Fibroblast of the conjunctiva (primary cell): ENCODE results near the gene FERMT1.
"Not testable (repeated sequence)": the region's sequence is repeated elsewhere in the genome, so short reads cannot be mapped to it uniquely, and the experiment has no call there.

Source experiments
- DNase-seq: peaks from one replicate; pipeline ENCODE4 v3.0.0-alpha.2; 2010; ENCODE audit warnings: low read depth

The FERMT1 gene

DNA sequence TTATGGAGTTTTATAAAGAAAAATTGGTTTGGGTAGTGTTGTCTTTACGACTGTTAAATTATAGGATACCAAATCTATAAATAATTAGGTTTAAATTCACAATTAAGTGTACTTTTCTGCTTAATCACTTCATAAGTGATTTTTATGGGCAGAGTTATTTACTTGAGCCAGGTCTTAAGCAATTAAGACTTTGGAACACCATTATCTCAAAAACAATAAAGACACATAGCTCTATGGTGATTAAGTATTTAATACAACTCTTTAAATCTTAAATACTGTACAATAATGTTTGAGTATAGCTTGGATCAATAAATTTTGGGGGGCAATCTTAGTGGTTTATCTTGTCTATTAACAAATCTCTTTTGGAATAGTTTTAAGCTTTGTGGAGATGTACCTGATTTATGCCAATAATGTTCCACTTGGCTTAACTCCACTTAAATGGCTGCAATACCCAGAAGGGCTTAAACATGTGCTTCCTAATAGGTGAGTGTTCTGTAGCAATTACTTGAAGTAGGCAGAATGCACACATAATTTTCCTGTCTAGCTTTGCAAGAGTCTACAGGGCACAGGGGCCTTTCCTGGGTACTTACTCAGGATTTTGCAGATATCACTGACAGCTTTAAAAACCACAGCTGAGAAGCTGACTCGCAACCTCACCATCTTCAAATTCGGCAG is 7.5 kb downstream of the FERMT1 start:
- no peak for DNase-seq

DNA sequence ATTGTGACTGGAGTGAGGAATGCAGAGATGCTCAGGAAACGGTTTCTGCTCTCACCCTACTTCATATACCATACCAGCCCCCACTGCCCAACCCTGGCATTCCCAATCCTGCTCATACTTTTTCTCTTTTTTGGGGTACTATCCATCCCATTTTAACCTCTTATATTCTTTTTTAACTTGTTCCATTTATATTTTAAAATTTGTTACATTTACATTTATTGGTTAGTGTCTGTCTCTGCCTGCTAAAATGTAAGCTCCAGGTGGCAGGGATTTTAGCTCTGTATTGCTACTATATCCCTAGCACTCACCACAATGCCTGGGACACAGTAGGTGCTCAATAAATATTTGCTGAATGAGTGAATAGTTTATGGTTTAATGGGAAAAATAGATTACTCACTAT is 8.1 kb downstream of the FERMT1 start:
- no peak for DNase-seq

DNA sequence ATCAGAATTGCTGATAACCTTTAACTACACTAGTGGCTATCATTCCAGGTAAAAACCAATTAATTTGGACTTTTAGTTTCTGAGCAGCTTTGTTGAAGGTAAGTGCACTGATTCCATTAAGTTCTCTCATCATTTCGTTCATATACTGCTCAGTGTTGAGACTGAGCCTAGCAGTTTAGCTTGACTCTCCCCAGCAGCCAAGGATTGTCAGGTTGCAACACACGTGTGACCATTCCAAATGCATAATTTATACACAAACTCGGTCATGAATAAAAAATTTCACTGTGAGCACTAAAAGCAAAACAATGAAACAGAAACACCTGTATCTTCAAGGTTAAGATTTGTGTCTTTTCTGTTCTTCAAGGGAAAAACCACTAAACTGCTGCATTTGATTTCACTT is 8.9 kb downstream of the FERMT1 start:
- no peak for DNase-seq

DNA sequence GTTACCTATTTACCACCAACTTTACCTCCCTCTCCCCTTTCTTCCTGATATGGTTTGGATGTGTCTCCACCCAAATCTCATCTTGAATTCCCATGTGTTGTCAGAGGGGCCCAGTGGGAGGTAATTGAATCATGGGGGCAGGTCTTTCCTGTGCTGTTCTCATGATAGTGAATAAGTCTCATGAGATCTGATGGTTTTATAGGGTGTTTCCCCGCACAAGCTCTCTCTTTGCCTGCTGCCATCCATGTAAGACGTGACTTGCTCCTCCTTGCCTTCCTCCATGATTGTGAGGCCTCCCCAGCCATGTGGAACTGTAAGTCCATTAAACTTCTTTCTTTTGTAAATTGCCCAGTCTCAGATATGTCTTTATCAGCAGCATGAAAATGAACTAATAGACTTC is 9.9 kb downstream of the FERMT1 start:
- DNase-seq = not testable (repeated sequence)

DNA sequence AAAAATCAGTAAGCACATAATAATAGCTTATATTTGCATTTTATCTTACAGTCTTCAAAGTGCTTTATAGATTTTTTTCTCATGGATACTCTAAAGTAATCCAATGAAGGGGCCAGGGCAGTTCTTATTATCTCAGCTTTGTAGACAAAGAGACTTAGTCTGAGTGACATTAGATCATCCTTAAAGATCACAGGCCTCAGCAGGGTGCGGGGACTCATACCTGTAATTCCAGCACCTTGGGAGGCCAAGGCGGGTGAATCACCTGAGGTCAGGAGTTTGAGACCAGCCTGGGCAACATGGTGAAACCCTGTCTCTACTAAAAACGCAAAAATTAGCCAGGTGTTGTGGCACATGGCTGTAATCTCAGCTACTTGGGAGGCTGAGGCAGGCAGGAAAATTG is 14.5 kb downstream of the FERMT1 start:
- DNase-seq = no peak

DNA sequence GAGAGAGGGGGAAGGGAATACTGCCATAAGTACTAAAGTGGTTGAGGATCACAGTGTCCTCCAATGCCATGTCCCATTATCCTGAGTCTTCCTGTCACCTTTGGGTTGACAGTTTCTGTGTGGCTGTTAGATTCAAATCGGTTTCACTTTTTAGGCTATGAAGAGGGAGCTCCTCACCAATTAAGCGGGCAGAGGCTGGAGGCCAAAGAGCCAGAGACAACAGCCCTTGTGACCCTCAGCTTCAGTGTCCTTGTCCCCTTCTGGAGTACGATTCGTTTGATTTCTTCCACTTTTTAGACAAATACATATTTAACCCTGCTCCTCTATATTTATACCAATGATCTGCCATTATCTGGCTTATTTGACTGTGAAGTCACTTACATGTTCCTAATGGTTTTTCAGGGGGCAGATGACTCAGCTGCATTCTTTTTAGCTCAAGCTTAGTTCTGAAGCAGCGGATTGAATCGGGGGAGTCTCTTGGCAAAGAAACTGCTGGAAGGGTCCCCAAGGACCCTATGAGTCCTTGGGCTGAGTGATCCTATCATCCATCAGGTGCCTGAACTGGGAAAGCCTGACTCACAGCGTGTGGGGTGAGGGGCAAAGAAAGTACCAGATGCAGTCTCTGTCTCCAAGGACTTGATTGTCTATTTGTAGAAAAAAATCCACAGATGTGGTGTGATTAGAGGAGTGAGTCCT is 18.2 kb downstream of the FERMT1 start:
- peak; percentile 60 for DNase-seq

DNA sequence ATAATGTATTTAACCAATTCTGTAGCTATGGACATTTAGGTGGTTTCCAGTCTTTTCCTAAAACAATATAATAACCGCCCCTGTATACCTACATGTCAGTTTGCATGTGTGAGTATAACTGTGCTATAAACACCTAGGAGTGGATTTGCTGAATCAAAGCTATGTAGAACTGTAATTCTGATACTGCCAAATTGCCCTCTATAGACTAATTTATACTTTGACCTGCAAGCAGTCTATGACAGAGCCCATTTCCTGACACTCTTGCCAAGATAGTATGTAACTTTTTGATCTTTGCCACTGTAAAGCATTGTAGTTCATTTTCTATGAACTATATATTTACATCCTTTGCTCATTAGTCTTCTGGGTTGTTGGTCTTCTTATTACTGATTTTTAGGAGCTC is 19.5 kb downstream of the FERMT1 start:
- DNase-seq = no peak

DNA sequence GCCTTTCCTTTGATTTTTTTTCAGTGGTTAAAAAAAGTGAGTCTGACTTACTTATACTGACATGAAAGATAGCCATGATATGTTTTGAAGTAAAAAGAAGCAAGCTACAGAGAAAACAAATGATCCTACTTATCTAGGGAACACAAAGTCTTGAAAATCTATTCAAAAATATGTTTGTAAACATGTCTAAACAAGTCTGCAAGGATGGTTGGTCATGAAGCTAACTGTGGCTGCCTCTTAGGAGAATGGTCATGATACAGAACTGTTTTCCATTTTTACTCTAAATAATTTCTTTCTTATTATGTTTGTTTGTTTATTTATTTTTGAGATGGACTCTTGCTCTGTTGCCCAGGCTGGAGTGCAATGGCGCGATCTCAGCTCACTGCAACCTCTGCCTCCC is 21.5 kb downstream of the FERMT1 start:
- no peak for DNase-seq

DNA sequence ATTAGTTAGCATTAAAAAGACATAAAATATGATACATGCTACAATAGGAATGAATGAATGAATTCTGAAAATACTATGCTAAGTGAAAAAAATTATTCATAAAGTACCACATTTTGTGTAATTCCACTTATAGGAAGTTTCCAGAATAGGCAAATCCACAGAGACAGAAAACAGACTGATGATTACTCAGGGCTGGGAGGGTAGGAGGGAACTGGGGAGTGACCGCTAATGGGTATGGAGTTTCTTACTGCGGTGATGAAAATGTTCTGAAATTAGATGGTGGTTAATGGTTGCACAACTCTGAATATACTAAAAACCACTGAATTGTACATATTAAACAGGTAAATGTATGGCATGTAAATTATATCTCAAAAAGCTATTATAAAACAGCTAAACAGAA is 22.6 kb downstream of the FERMT1 start:
- DNase-seq = no peak

DNA sequence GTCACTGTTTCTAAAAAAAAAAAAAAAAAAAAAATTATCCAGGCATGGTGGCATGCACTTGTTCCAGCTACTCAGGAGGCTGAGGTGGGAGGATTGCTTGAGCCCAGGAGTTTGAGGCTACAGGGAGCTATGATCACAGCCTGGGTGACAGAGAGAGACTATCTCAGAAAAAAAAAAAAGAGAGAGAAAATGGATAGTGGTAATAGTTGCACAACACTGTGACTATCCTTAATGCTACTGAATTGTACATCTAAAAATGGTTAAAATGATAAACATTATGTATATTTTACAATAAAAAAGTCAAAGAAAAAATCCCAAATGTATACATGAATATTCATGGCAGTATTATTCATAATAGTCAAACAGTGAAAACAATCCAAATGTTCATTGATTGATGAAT is 23.0 kb downstream of the FERMT1 start:
- no peak for DNase-seq

DNA sequence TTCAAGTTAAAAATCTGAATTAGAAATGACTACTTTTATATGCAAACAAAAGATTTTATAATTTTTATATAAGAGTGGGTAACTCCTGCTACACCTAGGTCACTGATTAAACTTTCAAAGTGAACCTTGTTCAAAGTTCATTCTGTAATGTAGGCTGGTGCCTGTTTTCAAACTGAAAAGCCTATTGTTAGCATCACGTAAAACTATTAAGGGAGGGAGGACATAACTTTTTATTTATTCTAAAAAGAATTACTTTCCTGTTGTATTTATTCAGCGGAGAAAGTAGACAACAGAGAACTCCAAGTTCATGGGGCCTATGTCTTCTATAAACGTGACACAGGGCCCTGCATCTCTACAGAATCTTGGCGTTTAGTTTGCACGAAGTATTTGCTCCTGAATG is 27.4 kb downstream of the FERMT1 start:
- DNase-seq = no peak

DNA sequence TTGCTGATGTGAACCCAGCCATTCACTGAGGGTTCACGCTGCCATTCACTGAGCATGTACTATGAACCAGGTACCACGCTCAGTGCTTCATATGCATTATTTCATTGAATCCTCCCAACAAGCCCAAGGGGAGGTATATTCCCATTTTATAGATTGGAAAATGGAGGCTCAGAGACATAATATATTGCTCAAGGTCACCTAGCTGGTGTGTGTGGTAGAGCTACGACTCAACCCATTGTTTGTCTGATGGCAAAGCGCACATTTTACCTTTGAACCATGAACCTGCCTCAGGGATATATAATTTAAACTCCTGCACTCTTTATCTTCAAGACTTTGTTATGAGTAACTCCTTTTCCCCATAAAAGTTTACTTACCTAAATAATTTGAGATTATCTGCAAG is 28.3 kb downstream of the FERMT1 start:
- DNase-seq = no peak

DNA sequence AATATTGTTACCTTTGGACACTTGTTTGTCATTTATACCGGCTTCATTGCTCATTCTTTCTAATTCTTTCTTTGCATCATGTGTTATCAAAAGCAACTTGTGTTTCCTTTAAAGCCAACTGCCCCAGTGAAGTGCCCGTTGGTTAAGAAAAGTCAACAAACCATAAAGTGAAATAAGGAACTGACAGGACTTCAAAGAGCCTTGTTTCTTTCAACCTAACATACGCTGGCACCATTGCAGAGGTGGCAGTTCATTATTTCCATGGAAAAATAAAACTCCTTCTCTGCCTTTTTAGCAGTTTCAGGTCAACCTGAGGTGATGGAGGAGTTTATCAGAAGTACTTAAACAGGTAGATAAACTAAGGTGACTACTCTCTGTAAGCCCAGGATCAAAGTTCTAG is 28.8 kb downstream of the FERMT1 start:
- no peak for DNase-seq

DNA sequence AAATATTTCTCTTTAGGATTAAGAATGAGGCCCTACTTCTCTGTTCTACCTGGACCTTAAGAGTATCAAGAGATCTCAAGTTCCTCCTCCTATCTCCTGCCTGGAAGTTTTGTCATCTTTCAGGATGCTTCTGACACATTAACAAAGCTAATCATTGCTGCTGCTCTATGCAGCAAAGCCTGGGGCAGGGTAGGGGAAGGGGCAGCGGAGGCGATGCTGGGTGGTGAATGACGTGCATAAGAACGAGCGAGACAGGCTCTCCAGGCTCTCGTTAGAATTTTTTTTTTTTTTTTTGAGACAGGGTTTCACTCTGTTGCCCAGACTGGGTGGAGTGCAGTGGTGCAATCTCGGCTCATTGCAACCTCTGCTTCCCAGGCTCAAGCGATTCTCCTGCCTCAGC is 31.2 kb downstream of the FERMT1 start:
- DNase-seq = no peak

DNA sequence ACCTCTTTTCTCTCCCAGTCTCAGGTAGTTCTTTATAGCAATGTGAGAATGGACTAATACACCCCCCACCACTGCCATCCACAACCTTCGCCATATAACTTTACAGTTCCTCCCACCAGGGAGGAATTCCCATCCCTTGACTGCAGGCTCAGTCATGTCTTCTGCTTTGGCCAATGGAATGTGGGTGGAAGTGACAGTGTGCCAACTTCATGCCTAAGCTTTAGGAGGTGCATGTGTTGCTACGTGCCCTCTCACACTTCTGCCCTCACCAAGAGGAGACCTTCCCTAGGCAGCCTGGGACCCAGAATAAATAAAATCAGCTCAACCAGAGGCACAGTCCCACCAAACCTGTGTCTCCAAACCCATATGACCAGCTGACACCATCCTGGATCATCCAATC is 36.0 kb downstream of the FERMT1 start:
- no peak for DNase-seq

DNA sequence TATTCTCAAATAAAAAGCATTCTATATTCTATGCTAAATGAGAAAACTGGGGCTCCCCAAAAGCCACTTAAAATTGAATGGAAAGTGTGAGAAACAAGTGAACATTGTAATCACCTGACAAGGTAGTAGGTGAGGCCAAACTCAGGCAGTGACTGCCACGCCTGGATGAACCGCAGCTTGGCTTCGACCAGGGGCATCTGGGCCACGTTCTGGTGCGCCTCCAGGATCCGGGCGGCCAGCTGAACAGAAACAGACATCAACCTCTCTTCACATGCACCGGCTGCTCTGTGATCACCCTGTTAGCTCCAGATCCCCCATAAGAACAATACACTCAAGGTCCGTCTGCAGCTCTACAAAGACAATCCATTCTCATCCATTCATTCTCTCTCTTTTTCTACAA is 38.9 kb downstream of the FERMT1 start:
- DNase-seq = no peak

DNA sequence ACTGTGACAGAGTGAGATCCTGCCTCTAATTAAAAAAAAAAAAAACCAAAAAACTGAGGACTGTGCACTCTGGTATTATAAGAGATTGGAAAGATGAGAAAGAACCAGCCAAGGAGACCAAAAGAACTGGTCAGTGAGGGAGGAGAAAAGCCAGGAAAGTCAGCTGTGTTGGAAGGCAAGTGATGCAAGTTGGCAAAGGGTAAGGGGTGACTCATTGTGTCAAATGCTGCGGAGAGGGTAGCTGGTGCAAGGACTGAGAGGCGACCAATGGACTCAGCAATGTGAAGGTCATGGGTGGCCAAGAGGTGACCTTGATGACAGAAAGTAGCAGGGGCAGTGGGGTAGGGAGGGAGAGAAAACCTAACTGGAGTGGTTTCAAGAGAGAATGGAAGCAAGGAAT is 41.6 kb downstream of the FERMT1 start:
- DNase-seq = peak; percentile 42

DNA sequence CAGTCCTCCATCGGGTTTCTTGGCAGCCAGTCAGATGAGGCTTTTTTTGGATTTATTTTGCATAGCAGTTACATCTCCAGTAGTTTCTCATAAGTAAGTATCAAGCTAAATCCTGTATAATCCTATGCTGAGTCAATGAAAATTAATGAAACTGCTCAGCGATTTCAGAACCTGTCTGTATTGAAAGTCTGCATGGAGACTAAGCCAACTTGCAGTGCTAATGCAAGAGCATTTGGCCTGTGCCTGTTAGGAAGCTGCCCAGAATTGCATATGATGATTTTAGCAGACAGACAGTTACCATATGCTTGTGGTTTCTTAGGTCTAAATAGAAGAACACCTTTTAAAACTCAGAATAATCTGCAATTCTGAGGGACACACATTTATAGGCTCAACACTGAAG is 43.8 kb downstream of the FERMT1 start:
- DNase-seq = no peak

DNA sequence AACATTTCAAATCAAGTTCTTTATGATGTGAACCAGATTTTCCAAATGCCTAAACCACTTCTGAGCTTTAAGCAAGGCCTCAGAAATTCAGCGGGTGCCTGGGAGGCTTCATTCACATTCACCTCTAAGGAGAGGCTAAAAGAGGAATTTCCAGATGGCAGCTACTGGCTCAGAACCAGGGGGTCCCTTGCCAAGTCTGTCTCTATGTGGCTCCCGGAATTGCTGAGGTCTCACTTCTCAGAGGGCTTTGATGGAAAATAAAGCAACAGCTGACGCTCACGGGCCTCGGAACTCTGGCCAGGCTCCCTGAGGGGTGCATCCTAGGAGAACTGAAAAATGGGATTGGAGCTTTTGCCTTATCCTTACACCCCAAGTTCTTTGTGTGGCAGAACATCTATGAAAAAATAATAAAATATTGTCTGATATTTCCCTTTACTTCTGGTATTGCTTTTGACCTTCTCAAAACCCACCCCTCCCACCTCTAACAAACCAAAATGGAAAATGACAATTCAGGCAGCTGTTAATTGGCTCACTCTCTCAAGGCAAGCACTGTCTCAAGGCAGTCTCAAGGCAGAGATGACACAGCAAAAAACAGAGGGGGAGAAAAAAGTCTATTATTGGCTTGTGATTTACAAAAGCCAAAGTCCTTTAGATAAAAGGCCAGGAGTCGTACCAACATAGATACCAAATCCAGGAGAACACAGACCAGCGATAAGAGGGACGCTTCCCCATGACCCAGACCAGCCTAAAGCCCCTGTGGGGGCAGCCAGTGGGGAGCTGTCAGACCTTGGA is 47.2 kb downstream of the FERMT1 start:
- no peak for DNase-seq

DNA sequence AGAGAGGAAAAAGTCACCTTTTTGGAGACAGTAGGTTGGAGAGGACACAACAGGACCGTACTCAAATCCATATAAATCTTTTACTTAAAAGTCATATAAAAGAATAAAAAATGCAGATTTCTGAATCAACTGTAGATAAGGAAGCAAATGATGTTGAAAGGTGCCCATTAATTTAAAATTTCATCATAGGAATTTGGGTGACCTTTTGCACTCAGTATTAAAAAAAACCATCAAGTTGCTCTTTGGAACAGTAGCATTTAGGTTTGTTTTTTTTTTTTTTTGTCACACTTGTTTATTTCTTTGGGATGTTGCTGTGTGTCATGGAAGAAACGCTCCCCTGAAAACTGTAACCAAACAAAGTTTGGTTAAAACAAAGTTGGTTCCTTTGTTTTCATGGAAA is 48.0 kb downstream of the FERMT1 start:
- DNase-seq = no peak

DNA sequence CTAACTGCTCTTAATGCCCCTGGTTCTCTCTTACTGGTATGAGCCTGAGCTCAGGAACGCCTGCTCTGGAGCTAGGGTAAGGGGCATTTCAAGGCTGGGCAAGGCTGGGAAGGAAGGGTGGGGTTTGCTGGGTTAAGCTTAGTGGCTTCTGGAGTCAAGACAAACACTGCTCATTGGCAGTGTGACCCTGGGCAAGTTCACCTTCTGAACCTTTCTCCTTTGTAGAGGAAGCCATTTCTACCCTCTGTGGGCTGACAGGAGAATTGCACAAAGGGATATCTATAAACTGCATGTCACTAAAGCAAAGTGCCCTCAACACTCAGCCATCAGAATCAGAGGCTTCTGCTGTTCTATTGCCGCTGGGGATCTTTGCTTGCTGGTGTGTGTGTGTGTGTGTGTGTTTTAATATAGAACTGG is 48.7 kb downstream of the FERMT1 start:
- DNase-seq = no peak

DNA sequence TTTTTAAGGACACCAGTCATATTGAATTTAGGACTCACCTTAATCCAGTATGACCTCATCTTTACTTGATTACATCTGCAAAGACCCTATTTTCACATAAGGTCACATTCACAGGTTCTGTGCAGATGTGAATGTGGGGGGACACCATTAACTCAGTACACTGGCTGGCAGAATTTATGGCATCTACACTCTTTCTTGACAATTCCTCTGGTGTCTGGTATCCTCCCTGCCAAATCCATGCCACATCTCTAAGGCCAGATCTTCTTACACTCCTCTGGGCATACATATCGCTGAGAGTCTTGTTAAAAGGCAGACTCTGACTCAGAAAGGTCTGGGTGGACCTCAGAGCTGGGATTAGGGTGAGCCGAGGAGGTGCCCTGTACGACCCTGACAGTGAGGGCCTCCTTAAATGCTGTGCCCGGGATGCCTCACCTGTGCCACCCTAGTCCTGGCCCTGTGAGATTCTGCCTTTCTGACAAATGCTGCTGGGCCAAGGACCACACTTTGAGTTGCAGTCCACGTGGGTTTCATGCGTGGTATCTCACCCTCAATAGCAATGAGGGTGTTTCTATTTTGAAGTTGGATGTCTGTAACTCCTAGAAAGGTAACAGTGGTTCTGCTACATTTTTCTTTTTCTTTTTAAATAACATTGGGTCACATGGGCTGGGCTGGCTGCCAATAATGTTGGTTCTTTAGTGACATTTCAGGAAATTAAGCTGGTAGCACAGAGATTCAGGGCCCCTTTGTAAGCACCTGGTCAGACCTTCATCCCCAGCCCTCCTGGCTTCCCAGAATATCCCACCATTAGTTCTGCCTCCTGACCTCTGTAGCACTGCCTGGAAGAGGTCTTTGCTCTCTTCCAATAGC is 51.8 kb downstream of the FERMT1 start:
- DNase-seq = no peak
